ENCODE data around the gene DLEU7.

DLEU7 gene

GRCh38 chr13:50841786-50842185, 1.7 kb downstream of the DLEU7 start:
- Histone ChIP-seq H2AFZ (no peak overlapping the region), H3K9ac (no peak overlapping the region), H3K4me1 (no peaks in the 10 kb centered on the region), H3K27ac (no peak overlapping the region), H3K4me3 (ENCODE audit: low read depth, low read length) (no peak overlapping the region), H3K36me3 (ENCODE audit: control insufficient read depth, insufficient read depth, low read length) (no peaks in the 10 kb centered on the region), H3K79me2 (no peaks in the 10 kb centered on the region), H3K27me3 (ENCODE audit: control insufficient read depth, insufficient read depth, low read length) (no peaks in the 10 kb centered on the region), H3K4me2 (ENCODE audit: low read length) (no peak overlapping the region), H3K9me3 (ENCODE audit: control insufficient read depth, low read length) (no peaks in the 10 kb centered on the region)
- no peak for TF ChIP-seq CTCF (IDR thresholded peaks at IDR 0.05)

GRCh38 chr13:50840284-50840683, 3.2 kb downstream of the DLEU7 start:
- no peaks in the 10 kb centered on the region for H3K4me1 ChIP-seq
- H3K27me3 ChIP-seq (ENCODE audit: control insufficient read depth, insufficient read depth, low read length) = no peaks in the 10 kb centered on the region
- no peak for TF ChIP-seq CTCF (IDR thresholded peaks at IDR 0.05)
- no peak overlapping the region for H3K27ac ChIP-seq
- no peak overlapping the region for H3K9ac ChIP-seq
- H3K4me2 ChIP-seq (ENCODE audit: low read length) = no peak overlapping the region
- H3K4me3 ChIP-seq (ENCODE audit: low read depth, low read length) = no peak overlapping the region
- H3K79me2 ChIP-seq = no peaks in the 10 kb centered on the region
- H3K9me3 ChIP-seq (ENCODE audit: control insufficient read depth, low read length) = no peaks in the 10 kb centered on the region
- no peak overlapping the region for H2AFZ ChIP-seq
- no peaks in the 10 kb centered on the region for H3K36me3 ChIP-seq (ENCODE audit: control insufficient read depth, insufficient read depth, low read length)

- no peak for TF ChIP-seq CTCF (IDR thresholded peaks at IDR 0.05)
- no peak overlapping the region for H3K9ac ChIP-seq
- H3K27me3 ChIP-seq (ENCODE audit: control insufficient read depth, insufficient read depth, low read length) = no peaks in the 10 kb centered on the region
These were observed 3.7 kb downstream of the DLEU7 start for GRCh38 chr13:50839828-50840227.

GRCh38 chr13:50838701-50839100, 4.8 kb downstream of the DLEU7 start:
- no peaks in the 10 kb centered on the region for H3K27me3 ChIP-seq (ENCODE audit: control insufficient read depth, insufficient read depth, low read length)
- H3K9me3 ChIP-seq (ENCODE audit: control insufficient read depth, low read length) = no peaks in the 10 kb centered on the region

More at GRCh38 chr13:50839828-50840227, 3.7 kb downstream of the DLEU7 start:
- no peaks in the 10 kb centered on the region for H3K4me1 ChIP-seq
- H3K4me2 ChIP-seq (ENCODE audit: low read length) = no peak overlapping the region
- no peak overlapping the region for H3K27ac ChIP-seq
- H2AFZ ChIP-seq = no peak overlapping the region
- no peaks in the 10 kb centered on the region for H3K36me3 ChIP-seq (ENCODE audit: control insufficient read depth, insufficient read depth, low read length)
- H3K79me2 ChIP-seq = no peaks in the 10 kb centered on the region
- no peaks in the 10 kb centered on the region for H3K9me3 ChIP-seq (ENCODE audit: control insufficient read depth, low read length)
- no peak overlapping the region for H3K4me3 ChIP-seq (ENCODE audit: low read depth, low read length)

More at GRCh38 chr13:50838701-50839100, 4.8 kb downstream of the DLEU7 start:
- H3K9ac ChIP-seq = no peak overlapping the region
- H3K79me2 ChIP-seq = no peaks in the 10 kb centered on the region
- no peak overlapping the region for H2AFZ ChIP-seq
- H3K36me3 ChIP-seq (ENCODE audit: control insufficient read depth, insufficient read depth, low read length) = no peaks in the 10 kb centered on the region
- no peak for TF ChIP-seq CTCF (IDR thresholded peaks at IDR 0.05)
- H3K4me2 ChIP-seq (ENCODE audit: low read length) = no peak overlapping the region
- H3K4me3 ChIP-seq (ENCODE audit: low read depth, low read length) = no peak overlapping the region
- H3K4me1 ChIP-seq = no peaks in the 10 kb centered on the region
- no peak overlapping the region for H3K27ac ChIP-seq

All from parathyroid adenoma (tissue), 2 donors.